NCI-H1694 treated with DMSO at 0.1 percent for 48 hours (cell line): ENCODE results near the gene GDF2.

Experiments used
- DNase-seq: peaks from one replicate; lab custom pipeline; 2025; lab: John Stamatoyannopoulos, UW

The GDF2 gene

DNA sequence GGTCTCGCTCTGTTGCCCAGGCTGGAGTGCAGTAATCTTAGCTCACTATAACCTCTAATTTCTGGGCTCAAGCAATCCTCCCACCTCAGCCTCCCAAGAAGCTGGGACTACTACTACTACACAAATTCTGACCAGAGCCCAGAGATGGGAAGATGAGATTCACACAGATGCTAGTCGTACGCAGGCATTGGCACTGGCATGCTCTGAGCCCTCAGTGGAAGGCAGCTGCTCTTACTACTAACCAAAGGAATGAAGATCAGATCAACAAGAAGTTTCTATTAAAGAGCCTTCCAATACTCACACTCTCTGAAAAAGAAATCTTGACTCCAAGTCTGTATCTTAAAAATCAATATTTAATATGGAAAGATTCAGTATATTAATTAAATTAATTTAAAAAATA lies 10.7 kb downstream of the GDF2 start:
- DNase-seq, result no peak

DNA sequence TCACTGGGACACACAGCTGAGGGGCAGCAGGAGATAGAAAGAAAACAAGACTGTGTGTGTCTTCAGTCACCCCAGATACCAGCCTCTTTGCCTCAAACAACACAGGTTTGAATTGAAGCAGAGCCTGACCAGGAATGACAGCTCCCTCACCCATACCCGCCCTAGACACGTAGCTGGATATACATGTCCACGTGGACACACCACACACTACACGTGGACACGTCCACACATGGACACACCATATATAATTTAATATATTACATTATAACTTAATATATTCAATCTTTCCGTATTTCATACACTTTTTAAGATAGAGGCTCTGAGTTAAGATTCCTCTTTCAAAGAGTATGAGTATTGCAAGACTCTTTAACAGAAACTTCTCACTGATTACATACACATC lies 11.3 kb downstream of the GDF2 start:
- DNase-seq, result no peak

DNA sequence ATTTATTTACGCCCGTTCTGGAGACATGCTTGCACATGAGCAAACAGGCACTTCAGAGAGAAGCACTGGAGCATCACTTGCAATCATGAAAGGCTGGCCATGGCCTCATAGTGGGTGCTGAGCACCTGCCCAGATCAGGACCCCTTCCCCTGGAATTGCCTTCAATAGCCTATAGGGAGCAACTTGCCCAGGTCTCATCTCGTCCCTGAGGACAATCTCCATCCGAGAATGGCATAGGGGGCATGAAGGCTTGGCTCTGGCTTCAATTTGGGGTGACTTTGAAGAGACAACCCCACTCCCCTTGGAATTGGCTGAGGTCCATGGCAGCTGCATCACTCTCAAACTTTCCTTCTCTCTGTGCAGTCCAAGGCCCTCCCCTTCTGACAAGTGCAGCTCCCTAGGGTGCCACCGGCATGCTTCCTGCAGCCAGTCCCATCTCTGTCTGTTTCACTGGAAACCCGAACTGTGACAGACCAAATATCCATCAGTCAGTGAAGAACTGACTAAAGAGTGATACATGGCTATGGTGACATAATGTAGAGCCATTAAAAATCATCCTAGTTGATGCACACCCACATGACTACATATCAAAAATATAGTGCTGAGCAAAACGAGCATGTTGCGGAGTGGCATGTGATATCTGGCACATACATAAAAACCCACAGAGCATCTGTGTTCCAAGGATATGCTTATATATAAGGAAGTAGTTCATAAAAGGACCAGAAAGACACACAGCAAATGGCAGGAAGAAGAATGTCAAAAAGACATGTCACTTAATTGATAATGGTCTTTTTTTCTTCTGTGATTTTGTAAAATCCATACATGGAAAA lies 12.4 kb downstream of the GDF2 start:
- DNase-seq, result no peak

DNA sequence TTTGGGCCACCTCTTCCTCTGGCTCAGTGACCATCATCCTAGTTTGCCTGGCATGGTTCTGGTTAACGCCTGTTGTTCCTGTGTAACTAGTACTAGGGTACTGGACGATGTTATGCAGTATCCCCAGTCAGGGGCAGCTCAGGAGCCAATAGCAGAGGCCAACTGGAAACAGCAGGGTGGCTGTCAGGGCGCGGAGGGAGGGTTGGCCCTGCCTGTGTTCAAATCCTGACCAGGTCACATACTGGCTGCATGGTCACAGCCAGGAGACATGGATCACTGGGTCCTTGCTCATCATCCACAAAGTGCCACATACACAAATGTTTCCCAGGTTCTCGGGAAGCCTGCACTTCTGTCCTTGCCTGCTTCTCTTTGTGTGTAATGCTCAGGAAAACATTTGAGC lies 13.7 kb downstream of the GDF2 start:
- DNase-seq, result no peak

DNA sequence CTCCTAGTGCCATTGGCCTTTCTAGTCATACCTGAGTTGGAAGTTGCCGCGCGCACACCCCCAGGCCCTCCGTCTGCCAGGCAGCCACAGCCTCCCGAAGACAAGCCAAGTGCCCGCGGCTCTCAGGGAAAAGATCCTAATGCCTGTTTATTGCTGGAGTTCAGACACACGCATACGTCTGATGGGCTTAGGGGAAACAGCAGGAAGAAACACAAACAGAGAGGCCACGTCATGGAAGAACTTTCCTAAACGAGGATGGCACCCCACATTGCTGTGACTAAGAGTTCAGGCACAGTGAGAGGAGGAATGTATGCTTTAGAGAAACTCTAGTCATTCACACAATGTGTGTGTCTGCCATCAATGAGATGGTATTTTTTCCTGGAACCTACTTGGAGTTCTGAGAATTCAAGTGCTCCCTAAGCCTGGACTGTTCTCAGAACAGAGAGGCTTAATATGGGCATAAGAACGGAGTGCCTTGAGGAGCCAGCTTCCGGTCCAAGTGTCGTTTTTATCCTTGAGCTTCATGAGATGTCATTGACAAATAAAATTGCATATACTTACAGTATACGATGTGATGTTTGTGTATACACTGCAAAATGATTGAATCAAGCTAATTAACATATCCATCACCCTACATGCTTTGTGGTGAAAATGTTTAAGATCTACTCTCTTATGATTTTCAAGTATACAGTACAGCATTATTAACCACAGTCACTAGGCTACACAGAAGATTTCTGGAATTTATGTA lies 14.3 kb downstream of the GDF2 start:
- no peak for DNase-seq

DNA sequence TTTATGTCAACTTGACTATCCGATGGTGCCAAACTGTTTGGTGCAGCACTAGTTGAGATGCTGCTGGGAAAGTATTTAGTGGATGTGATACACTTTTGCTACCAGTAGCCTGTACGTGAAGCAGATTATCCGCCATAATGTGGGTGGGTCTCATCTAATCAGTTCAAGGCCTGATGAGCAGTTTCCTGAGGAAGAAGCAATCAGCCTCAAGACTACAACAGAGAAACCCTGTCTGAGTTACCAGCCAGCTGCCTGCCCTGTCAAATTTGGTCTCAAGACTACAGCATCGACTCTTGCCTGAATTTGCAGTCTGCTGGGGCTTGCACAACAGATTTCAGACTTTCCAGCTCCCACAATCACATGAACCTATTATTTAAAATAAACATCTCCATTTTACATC lies 15.1 kb downstream of the GDF2 start:
- no peak for DNase-seq

DNA sequence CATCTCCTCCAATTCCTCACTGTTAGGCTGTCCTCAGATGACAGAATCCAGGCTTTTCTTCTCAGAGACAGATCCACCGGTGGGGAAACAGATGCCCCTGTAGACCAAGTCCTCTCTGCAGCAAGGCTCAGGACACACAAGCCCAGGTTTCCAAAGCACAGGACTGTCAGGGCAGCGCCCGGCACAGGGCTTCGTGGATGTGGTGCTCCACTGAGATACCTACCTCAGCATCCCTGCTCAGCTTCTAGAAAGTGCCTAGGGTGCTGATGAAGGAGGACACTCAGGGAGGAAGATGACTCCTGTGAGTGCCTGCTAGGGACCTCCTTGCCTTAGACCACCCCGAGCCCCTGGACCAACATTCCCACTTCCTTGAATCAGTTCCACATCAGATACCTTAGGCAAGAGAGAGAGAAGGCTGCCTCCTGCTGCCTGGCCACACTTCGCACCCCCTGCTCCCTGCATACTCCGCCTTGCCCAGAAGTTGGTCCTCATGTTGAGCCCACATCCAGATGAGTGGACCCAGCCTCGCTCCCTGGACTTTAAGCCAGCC lies 17.0 kb downstream of the GDF2 start:
- DNase-seq, result no peak

DNA sequence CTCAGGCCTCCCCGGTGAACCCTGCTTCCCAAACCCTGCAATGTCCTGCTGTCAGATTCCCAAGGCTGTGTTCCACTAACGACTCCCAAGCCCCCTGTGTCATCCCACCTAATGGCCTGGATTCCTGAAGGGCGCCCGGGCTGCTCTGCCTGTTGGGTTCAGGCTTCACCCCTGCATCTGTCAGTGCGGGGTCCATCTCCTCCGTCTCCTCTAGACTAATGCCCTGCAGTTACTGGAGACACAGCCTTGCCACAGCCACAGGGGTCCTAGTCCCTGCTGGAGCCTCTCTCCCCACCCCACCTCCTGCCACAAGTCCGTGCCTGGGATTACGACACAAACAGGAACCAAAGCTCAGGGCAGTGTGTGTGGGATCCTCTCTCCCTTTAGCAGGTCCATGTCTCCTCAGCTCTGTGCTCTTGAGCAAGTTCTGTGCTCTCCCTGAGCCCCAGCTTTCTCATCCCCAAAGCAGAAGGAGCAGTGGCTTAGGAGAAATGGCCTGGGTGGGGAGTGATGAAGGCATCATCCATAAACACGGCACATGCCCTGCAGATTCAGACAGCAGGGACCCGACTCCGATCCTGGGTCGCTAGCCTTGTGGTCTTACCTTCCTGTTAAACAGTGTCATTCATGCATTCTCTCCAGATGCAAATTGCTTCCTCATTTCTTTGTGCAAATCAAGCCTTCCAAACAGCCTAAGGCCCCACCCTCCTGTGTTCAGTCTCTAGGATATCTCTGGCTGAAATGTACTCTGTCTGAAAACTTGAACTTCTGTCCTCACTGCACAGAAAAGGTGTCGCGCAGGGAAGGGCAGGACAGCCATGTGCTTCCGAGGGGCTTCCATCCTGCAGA lies 17.7 kb downstream of the GDF2 start:
- DNase-seq, result no peak

DNA sequence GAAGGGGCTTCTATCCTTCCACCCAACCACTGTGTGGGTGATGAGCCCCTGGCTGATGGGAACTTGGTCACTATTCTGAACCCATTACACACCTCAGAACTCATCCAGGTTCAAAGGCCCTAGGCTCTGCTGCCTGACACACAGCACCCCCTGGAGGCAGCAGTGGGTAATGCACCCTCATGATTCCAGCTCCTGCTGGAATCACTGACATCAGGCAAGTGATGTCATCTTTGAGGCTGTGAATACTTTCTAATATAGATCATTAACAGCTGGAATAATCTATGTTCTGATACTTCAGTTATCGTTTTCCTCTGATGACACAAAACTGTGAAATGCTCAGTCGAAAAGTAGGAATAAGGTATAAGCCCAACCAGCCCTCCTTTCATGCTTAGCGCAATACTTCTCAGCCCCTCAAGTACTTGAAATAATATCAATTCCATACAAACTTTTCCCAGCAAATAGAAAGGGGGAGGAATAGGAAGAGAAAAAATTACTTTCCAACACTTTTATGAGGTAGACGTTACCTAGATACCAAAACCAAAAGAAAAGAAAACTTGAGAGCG lies 18.4 kb downstream of the GDF2 start:
- peak; percentile 14 for DNase-seq

DNA sequence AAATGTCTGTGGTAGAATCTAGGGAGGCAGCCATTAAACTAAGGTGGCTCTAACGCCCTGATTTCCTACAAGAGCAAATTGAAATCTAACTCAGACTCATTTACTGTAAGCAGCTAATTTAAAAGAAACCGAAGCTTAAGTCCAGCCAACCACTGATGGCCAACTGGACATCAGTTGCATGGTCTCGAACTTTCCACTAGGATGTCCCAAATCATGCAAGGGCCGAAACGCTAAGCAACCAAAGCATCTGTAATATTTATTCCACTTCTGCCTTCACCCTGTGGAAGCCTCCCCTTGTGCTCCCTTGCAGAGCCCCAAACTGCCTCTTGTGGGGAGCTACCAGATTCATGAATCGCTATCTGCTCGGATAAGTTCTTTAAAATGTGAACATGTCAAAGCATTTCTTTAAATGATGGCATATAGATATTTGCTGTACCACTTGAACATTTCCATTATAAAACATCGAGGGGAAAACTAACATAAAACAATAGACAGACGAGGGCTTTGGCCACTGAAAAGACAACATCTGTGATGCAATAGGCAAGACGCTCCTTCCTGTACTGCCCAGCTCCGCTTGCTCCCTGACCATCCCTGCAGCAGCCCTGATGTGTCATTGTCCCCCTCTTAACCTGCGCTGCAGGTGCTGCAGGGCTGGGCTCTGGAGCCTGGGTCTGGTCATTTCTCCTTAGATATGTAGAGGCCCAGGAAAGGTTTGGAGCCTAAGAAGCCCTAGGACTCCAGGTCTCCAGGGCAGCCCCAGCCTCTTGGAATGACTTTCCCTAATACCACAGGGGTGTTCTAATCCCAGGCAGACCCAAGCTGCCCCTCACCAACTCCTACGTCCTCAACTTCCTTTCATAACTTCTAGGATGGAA lies 23.0 kb downstream of the GDF2 start:
- DNase-seq, result no peak

DNA sequence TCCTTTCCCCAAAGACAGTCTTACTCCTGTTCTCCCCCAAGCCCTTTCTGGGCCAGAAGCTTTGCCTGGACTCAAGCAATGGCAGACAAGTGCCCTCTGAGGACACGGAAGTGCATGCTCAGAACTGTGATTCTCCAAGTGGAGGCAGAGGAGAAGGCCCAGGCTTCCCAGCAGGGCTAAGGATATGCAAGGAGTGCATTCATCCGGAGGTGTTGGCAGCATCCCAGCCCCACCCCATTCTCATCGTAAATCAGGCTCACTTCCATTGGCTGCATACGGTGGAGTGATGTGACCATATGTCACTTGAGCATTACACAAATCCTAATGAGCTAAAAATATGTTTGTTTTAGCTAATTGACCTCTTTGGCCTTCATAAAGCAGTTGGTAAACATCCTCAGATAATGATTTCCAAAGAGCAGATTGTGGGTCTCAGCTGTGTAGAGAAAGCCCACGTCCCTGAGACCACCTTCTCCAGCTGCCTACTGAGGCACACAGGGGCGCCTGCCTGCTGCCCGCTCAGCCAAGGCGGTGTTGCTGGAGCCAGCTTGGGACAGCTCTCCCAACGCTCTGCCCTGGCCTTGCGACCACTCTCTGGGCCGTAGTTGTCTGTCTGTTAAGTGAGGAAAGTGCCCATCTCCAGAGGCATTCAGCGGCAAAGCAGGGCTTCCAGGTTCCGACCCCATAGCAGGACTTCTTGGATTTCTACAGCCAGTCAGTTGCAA lies 24.5 kb downstream of the GDF2 start:
- peak; percentile 95 for DNase-seq

DNA sequence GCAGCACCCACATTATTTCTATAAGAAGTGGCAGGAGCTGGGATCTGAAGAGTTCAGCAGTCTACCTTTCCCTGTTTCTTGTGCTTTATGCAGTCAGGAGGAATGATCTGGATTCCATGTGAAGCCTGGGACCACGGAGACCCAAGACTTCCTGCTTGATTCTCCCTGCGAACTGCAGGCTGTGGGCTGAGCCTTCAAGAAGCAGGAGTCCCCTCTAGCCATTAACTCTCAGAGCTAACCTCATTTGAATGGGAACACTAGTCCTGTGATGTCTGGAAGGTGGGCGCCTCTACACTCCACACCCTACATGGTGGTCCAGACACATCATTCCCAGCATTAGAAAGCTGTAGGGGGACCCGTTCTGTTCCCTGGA lies 25.0 kb downstream of the GDF2 start:
- DNase-seq, result no peak

DNA sequence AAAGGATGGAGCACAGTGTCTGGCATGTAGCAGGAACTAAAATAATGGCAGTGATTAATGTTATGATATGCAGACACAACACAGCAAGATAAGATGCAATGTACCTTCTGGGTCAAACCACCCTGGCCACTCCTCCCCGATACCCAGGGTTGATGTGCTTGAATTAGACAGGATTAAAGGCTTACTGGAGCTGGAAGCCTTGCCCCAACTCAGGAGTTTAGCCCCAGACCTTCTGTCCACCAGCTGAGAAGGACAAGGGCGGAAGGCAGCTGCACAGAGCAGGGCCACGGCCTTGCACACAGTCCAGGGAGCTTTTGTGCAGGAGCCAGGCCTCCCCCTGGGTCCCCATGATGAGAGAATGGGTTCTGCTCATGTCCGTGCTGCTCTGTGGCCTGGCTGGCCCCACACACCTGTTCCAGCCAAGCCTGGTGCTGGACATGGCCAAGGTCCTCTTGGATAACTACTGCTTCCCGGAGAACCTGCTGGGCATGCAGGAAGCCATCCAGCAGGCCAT lies 25.9 kb downstream of the GDF2 start, which contains the start of gene RBP3:
Gene RBP3 (plus strand): TSS at position 226 of the 514 bp plus-strand sequence. CDS start 122 bp downstream, at position 348.
- no peak for DNase-seq

DNA sequence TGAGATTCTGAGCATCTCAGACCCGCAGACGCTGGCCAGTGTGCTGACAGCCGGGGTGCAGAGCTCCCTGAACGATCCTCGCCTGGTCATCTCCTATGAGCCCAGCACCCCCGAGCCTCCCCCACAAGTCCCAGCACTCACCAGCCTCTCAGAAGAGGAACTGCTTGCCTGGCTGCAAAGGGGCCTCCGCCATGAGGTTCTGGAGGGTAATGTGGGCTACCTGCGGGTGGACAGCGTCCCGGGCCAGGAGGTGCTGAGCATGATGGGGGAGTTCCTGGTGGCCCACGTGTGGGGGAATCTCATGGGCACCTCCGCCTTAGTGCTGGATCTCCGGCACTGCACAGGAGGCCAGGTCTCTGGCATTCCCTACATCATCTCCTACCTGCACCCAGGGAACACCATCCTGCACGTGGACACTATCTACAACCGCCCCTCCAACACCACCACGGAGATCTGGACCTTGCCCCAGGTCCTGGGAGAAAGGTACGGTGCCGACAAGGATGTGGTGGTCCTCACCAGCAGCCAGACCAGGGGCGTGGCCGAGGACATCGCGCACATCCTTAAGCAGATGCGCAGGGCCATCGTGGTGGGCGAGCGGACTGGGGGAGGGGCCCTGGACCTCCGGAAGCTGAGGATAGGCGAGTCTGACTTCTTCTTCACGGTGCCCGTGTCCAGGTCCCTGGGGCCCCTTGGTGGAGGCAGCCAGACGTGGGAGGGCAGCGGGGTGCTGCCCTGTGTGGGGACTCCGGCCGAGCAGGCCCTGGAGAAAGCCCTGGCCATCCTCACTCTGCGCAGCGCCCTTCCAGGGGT lies 26.6 kb downstream of the GDF2 start:
- DNase-seq, result no peak

DNA sequence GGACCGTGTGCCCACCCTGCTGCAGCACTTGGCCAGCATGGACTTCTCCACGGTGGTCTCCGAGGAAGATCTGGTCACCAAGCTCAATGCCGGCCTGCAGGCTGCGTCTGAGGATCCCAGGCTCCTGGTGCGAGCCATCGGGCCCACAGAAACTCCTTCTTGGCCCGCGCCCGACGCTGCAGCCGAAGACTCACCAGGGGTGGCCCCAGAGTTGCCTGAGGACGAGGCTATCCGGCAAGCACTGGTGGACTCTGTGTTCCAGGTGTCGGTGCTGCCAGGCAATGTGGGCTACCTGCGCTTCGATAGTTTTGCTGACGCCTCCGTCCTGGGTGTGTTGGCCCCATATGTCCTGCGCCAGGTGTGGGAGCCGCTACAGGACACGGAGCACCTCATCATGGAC lies 27.3 kb downstream of the GDF2 start:
- no peak for DNase-seq

DNA sequence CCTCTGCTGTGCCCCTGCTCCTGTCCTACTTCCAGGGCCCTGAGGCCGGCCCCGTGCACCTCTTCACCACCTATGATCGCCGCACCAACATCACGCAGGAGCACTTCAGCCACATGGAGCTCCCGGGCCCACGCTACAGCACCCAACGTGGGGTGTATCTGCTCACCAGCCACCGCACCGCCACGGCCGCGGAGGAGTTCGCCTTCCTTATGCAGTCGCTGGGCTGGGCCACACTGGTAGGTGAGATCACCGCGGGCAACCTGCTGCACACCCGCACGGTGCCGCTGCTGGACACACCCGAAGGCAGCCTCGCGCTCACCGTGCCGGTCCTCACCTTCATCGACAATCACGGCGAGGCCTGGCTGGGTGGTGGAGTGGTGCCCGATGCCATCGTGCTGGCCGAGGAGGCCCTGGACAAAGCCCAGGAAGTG lies 27.7 kb downstream of the GDF2 start:
- no peak for DNase-seq

DNA sequence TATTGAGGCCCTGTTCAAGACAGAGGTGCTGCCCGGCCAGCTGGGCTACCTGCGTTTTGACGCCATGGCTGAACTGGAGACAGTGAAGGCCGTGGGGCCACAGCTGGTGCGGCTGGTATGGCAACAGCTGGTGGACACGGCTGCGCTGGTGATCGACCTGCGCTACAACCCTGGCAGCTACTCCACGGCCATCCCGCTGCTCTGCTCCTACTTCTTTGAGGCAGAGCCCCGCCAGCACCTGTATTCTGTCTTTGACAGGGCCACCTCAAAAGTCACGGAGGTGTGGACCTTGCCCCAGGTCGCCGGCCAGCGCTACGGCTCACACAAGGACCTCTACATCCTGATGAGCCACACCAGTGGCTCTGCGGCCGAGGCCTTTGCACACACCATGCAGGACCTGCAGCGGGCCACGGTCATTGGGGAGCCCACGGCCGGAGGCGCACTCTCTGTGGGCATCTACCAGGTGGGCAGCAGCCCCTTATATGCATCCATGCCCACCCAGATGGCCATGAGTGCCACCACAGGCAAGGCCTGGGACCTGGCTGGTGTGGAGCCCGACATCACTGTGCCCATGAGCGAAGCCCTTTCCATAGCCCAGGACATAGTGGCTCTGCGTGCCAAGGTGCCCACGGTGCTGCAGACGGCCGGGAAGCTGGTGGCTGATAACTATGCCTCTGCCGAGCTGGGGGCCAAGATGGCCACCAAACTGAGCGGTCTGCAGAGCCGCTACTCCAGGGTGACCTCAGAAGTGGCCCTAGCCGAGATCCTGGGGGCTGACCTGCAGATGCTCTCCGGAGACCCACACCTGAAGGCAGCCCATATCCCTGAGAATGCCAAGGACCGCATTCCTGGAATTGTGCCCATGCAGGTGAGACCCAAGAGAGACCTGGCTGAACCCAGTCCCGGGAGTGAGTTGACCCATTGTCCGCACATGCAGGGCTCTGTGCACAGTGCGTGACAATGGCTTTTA lies 28.7 kb downstream of the GDF2 start:
- DNase-seq, result no peak
